Dermis blood vessel endothelial cell (primary cell): ENCODE measurements around the gene FAM83C. TPM values are rescaled to one million over a fixed set of nuclear protein-coding genes. Genes with fewer than 3 reads are reported as not detected.
A peak's percentile ranks its signal among the peaks of the same experiment; 100 is the strongest.

Experiments used
- DNase-seq: peaks from one replicate; pipeline ENCODE4 v3.0.0; 2010
- total RNA-seq: library from RNA; depleted of rRNA; stranded (reverse); fragments of >200 nt; gene quantifications from 2 replicates; pipeline ENCODE4 v1.2.3, GENCODE V29; 2014

The FAM83C gene
- total RNA-seq, result not detected in 2 replicates

DNA sequence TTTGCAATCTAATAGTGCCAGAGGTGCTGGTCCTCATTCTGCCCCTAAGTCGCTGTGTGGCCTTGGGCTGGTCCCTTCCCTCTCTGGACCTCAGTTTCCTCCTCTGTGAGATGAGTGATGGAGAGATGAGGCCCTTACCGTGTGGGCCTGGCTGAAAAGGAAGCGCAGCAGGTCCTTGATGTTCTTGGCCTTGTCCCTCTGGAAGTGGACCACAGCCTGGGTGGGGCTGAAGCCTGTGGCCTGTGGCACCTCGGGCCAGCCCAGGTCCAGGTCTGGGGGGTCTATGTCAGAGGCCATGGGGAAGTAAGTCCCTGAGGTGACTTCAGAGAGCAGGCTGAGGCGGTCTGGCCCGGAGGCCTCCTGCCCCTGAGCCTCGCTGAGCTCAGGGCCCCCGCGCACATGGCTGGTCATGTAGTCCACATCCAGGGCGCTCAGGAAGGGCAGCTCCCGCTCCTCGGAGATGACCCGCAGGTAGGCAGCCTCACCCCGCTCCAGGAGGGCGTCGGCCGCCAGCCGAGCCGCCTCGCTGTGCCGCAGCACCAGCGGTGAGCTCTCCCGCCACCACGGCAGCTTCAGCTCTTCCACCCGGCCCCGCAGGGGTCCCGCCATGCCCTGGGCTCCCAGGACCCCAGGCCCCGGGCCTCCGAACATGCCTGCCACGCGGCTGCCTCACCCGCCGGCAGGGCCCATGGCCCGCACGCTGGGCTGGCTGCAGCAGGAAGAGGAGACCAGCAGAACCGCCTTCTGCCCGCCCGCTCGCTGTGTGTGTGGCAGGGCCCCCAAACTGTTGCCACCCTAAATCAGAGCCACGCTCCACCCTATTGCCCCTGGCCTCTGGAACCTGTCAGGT lies at the start of gene FAM83C:
Gene FAM83C (minus strand): TSS at position 772 of the 850 bp plus-strand sequence. CDS start 121 bp downstream, at position 651.
- DNase-seq, result no peak

DNA sequence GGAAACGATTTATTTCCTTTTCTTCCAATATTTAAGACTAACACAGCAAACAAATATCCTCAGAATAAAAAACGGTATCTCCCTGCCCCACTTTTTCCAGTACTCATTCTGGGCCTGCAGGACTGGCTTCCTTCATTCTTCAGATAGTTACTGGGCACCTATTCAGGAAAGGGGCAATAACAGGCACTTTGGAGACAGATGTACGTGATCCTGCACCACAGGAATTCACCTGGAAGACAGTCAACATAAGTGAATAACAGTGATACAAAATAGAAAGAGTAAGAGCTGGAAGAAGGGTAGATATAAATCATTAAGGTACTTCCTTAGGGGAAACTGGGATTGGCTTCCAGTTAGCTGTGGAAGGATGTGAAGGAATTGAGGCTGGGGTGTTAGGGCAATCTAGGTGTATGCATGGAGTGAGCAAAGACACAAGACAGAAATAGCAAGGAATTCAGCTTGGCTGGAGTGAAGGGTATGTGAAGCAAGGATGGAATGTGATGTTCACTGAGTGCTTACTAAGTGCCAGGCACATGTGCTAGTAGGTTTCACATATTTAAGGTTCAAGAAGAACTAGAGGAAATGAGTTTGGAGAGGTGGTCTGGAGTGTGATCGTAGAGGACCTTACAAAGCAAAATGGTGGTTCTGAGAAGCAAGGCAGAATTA lies 49.3 kb upstream of the FAM83C start:
- DNase-seq, result no peak

- DNase-seq, result no peak
Measured at GRCh38 chr20:35340436-35340835, 48.2 kb upstream of the FAM83C start.

DNA sequence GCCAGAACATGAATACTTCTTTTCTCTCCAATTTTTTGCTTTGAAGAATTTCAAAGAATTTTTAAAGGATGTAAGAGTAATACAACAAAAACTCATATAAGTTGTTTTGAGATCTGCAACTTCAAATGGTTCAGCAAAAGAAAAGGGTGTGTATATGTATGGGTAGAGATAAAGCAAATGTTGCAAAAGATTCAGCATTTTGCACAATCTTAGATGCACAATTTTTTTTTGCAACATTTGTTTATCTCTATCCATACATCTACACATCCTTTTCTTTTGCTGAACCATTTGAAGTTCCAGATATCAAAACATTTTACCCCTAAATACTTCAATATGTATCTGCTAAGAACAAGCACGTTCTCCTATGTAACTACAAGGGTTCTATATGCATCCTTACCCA lies 47.4 kb upstream of the FAM83C start:
- DNase-seq, result no peak

- DNase-seq, result no peak
Measured at GRCh38 chr20:35339007-35339406, 46.8 kb upstream of the FAM83C start.

- DNase-seq, result no peak
Measured at GRCh38 chr20:35334311-35335101, 42.3 kb upstream of the FAM83C start.

GRCh38 chr20:35333606-35334005 lies 41.4 kb upstream of the FAM83C start:
- DNase-seq, result no peak

GRCh38 chr20:35332540-35333200 lies 40.4 kb upstream of the FAM83C start:
- no peak for DNase-seq

GRCh38 chr20:35329435-35330139 lies 37.4 kb upstream of the FAM83C start:
- DNase-seq, result peak; percentile 69

DNA sequence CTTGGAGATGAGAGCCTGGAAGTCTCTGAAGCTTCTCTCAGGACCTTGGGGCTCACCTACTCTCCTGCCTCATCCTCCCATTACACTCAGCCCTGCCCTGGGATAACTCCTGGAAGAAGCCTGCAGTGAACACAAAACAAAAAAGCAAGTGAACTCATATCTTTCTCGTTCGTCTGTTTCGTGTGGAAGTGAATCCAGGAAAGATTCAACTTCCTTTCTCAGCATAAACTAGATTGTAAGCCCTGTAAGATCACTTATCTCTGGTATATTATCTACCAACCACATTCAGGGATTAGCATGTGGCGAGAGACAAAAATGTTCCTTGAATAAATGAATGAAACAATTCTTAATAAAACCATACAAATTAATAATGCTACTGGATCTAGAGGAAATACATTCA lies 36.5 kb upstream of the FAM83C start:
- DNase-seq, result no peak

DNA sequence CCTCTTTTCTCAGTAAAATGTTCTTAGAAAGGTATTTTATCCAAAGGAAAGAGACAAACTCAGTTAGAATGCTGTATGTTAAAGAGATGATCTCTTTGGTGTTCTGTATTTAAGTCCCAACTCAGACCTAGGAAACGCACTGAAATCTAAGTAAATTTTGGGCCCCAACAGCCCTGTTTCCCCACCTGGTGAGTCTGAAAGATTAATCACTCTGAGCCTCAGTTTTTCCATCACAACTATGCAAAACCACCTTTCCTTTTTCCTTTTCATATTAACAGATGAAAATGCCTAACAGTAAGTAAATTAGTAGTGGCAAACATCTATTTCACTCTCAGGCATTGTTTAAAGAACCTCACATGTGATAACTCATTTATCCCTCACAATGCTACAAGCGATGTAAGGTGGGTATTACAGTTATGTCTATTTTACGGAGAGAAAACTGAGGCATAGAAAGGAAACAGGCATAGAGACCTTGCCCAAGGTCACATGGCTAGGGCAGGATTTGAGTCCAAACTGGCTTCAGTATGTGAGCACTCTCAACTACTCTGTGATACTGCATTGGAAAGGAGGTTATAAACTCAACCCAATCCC lies 36.0 kb upstream of the FAM83C start:
- no peak for DNase-seq

DNA sequence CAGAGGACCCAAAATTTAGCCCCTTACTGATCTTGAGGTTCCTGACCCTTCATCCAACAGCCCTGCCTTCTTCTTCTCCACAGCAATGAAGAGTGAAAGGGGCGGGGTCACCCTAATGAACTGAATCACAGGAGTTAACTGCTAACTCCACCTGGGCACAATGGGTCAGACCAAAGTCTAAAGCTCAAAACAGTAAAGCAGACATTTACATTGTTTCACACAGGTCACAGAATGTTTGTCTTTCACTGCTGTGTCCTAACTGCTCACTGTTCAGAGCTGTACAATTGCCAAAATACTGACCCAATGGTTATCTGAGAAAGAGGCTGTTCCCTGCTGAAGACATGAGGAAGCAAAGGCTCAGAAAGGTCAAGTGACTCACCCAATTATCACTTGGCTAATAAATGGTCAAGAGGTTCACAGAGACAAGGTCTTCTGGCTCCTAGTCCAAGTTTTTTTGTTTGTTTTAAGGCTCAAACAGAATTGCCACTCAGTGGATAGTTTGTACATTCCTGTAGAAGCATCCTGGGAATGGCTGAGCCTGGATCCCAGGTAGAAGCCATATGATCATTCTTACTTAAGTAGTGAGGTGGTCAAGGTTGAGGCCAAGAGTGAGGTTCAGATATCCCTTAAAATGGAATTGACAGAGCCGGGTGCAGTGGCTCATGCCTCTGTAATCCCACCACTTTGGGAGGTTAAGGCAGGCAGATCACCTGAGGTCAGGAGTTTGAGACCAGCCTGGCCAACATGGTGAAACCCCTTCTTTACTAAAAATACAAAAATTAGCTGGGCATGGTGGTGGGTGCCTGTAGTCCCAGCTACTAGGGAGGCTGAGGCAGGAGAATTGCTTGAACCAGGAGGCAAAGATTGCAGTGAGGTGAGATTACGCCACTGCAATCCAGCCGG lies 35.1 kb upstream of the FAM83C start:
- peak; percentile 87 for DNase-seq

DNA sequence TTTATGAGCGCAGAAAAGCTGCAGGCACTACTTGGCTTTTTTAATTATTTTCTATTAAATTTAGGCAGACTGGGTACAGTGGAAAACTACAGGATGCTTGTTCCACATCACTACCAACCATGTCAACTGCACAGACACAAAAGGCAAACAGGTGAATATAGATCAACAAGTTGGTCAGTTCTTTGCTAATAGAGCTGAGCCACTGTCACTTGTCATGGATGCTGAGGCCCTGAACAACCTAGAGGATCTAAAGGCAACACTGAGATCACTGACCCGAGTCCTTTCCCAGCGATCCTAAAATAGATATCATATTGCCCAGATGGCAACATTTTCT lies 34.5 kb upstream of the FAM83C start:
- DNase-seq, result no peak

DNA sequence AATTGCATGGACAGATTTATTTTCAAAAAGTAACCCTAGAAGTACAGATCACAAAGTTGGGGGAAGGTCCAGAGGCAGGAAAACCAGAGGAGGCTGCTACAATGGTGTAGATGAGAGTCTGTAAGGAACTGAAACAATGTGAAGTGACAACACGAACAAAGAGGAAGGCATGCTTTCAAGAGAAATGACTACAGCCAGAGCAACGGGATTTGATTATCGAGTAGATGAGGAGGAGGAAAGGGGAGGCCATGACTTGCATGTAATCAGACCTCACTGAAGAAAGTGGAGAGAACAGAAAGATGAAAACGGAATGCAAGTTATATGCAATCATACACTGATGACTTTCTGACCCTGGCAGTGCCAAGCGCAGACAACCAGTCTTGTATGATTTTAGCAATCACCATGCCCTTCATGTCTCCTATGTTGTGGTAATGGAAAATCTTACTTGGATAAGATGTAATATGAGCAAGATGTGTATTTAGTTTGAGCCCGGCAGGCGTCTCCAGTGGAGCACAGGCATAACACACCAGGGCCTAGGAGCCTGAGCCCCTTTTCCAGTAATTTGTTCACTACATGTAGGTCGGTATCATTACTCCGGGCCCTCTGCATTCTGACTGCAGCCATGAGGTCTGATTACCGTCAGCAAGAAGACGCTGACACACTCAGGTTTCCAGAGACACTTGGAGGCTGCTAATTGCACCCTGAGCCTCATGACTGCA lies 34.0 kb upstream of the FAM83C start:
- DNase-seq, result no peak

- no peak for DNase-seq
Measured at GRCh38 chr20:35325401-35325800, 33.2 kb upstream of the FAM83C start.

DNA sequence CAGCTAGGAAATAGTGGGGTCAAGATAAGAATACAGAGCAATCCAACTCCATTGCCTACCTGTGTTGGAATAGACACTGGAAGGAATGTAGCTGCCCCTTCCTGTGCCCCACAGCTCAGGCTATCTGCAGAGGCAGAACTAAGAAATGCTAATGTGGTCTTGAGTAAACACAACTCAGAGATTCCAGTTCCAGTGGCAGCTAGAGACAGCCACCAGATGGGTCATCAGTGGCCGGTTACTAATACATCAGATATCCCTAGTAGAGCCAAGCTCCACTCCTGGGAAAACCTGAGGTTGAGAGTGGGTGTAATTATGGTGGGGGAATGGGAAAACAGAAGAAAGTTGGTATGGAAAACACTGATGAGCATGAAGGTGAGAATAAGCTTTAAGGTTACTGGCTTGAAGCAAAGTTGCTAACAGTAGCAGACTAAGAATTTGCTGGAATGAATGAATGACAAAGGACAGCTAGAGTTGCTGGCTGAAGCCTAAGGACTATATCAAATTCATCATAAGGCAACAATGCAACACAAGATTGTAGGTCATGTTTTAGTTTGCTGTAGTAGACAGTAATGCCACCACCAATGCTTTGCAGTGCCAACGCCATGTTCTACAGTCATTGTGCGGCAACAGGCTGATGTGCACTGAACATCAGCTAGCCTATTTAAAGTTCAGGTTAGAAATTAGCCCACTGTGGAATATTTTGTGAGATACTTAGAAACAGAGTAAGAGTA lies 28.3 kb upstream of the FAM83C start:
- no peak for DNase-seq

- DNase-seq, result no peak
Measured at GRCh38 chr20:35319871-35320197, 27.6 kb upstream of the FAM83C start.

DNA sequence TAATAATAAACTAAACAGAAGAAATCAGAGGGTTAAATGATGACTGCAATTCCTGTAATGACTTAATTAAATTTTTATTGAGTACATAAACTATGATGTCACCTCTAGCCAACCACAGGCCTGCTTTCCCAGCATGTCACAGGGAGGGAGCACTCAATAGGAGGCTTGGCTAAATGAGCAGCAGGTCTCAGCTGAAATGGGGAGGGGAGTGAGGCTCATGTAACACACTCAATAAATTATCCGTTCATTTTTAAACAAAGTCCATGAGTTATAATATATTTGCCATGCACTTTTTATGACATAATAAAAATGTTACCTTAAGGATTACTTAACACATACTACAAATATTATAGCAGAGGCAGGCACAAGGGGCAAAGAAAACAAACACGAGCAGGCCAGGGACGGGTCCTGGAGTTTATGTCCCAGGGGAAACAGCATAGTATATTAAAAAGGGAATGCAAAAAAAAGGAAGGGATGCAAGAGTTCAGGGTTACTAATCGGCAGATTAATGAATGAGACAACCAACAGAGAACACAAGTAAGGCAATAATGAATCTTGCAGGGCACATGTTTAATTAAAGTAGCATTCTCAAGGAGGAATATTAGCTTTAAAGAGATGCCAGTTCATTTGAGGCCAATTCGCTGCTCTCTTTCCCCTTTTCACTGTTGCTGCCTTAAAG lies 27.1 kb upstream of the FAM83C start:
- peak; percentile 61 for DNase-seq
